Activated CD4-positive, CD25-positive, alpha-beta regulatory T cell treated with anti-CD3 and anti-CD28 coated beads, Interleukin-2, amount 50 U/mL, for 16 hours (primary cell): Measurements from ENCODE around the gene RFC4.
"Not testable (repeated sequence)": the region's sequence is repeated elsewhere in the genome, so short reads cannot be mapped to it uniquely, and the experiment has no call there.

Source experiments
- DNase-seq: peaks from one replicate; pipeline ENCODE4 v3.0.0-alpha.2; 2020; ENCODE audit warnings: low read depth, low spot score

Gene RFC4

GRCh38 chr3:186824430-186825139, 18.3 kb upstream of the RFC4 start:
- no peak for DNase-seq

- DNase-seq = no peak
These were observed 17.1 kb upstream of the RFC4 start for GRCh38 chr3:186823386-186823785.

- not testable (repeated sequence) for DNase-seq
These were observed 16.1 kb upstream of the RFC4 start for GRCh38 chr3:186822388-186822759.

- no peak for DNase-seq
These were observed 15.4 kb upstream of the RFC4 start for GRCh38 chr3:186821429-186822387.

- no peak for DNase-seq
These were observed 12.7 kb upstream of the RFC4 start for GRCh38 chr3:186818956-186819355.

- no peak for DNase-seq
These were observed 12.2 kb upstream of the RFC4 start for GRCh38 chr3:186818516-186818915.

GRCh38 chr3:186815435-186815834, 9.2 kb upstream of the RFC4 start:
- no peak for DNase-seq

- DNase-seq = no peak
These were observed 7.8 kb upstream of the RFC4 start for GRCh38 chr3:186814100-186814499.

- not testable (repeated sequence) for DNase-seq
These were observed 5.0 kb upstream of the RFC4 start for GRCh38 chr3:186811313-186811712.

- DNase-seq = no peak
These were observed 4.2 kb upstream of the RFC4 start for GRCh38 chr3:186810336-186810996.

- DNase-seq = no peak
These were observed 949 bp upstream of the RFC4 start for GRCh38 chr3:186807231-186807630.

GRCh38 chr3:186803447-186803846, 2.8 kb downstream of the RFC4 start:
- DNase-seq = not testable (repeated sequence)

- no peak for DNase-seq
These were observed 3.6 kb downstream of the RFC4 start for GRCh38 chr3:186802701-186803100.

GRCh38 chr3:186800285-186800684, 6.0 kb downstream of the RFC4 start:
- no peak for DNase-seq

GRCh38 chr3:186798239-186798874, 7.9 kb downstream of the RFC4 start:
- DNase-seq = no peak

GRCh38 chr3:186790261-186790981, 15.9 kb downstream of the RFC4 start:
- DNase-seq = no peak

GRCh38 chr3:186789554-186790260, 16.6 kb downstream of the RFC4 start:
- DNase-seq = no peak

GRCh38 chr3:186788482-186789370, 17.6 kb downstream of the RFC4 start:
- DNase-seq = no peak
